Measurements from ENCODE around the gene PPP2R3B.
"Not testable (repeated sequence)": the region's sequence is repeated elsewhere in the genome, so short reads cannot be mapped to it uniquely, and the experiment has no call there.

Gene PPP2R3B

DNA sequence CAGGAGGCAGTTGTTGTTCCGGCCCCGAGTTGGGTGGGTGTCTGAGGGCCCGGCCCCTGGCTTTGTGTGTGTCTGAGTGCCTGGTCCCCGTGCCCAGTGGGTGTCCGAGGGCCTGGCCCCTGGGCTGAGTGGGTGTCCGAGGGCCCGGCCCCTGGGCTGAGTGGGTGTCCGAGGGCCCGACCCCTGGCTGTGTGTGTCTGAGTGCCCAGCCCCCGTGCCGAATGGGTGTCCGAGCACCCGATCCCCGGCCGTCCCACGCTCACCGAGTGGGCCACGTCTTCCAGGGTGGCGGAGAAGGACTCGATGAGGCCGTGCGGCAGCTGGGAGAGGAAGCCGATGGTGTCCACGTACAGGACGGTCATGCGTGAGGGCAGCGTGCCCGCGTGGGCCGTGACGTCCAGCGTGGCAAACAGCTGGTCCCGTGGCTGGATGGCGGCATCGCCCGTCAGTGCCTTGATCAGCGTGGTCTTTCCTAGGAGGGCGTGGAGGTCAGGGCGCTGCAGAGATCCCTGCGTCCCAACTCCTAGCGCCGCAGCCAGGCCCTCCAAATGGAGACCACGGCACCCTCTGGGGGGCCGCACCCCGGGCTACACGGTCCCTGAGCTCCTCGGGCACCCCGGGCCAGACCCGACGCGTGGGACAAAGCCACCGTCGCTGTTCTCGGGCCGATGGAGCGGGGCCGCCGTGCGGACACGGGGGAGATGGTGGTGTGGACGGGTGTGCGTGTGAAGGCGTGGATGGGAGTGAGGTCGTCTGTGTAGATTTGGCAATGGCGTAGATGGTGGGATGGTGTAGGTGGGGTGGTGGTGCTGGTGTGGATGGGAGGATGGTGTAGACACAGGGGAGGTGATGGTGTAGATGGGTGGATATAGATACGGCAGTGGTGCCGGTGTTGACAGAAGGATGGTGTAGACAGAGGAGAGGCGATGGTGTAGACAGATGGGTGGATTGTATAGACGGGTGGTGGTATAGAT, 75.3 kb downstream of the PPP2R3B start:
- TF ChIP-seq, protein P1, sequence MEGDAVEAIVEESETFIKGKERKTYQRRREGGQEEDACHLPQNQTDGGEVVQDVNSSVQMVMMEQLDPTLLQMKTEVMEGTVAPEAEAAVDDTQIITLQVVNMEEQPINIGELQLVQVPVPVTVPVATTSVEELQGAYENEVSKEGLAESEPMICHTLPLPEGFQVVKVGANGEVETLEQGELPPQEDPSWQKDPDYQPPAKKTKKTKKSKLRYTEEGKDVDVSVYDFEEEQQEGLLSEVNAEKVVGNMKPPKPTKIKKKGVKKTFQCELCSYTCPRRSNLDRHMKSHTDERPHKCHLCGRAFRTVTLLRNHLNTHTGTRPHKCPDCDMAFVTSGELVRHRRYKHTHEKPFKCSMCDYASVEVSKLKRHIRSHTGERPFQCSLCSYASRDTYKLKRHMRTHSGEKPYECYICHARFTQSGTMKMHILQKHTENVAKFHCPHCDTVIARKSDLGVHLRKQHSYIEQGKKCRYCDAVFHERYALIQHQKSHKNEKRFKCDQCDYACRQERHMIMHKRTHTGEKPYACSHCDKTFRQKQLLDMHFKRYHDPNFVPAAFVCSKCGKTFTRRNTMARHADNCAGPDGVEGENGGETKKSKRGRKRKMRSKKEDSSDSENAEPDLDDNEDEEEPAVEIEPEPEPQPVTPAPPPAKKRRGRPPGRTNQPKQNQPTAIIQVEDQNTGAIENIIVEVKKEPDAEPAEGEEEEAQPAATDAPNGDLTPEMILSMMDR (conservative IDR thresholded peaks at IDR 0.05; ENCODE audit: low read depth, low read length): no peak
- H3K4me3 ChIP-seq (ENCODE audit: low read depth, low read length): no peak overlapping the region
- no peak for DNase-seq (ENCODE audit: low read depth)

DNA sequence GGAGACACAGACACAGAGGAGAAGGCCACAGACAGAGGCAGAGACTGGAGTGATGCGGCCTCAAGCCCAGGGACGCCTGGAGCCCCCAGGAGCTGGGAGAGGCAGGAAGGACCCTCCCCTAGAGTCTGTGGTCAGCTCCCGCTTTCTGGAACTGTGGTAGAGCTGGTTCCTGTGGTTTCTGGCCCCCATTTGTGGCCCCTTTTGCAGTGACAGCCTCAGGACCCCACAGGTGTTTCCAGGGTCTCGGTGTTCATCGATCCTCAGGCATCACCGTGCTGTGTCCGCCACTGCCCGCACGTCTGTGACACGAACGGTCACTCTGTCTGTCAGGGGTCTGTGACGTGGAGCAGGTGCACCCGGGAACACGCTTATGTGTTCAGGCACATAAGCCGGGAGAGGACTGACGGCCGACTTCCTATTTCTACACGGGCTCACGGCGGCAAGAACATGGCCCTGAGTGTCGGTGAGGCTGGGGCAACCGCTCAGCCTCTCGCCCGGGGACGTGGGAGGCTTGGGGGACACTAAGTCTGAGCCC, 76.0 kb downstream of the PPP2R3B start:
- no peak for DNase-seq (ENCODE audit: low read depth)
- H3K4me3 ChIP-seq (ENCODE audit: low read depth, low read length): no peak overlapping the region
- TF ChIP-seq, protein P1 (conservative IDR thresholded peaks at IDR 0.05; ENCODE audit: low read depth, low read length): no peak

DNA sequence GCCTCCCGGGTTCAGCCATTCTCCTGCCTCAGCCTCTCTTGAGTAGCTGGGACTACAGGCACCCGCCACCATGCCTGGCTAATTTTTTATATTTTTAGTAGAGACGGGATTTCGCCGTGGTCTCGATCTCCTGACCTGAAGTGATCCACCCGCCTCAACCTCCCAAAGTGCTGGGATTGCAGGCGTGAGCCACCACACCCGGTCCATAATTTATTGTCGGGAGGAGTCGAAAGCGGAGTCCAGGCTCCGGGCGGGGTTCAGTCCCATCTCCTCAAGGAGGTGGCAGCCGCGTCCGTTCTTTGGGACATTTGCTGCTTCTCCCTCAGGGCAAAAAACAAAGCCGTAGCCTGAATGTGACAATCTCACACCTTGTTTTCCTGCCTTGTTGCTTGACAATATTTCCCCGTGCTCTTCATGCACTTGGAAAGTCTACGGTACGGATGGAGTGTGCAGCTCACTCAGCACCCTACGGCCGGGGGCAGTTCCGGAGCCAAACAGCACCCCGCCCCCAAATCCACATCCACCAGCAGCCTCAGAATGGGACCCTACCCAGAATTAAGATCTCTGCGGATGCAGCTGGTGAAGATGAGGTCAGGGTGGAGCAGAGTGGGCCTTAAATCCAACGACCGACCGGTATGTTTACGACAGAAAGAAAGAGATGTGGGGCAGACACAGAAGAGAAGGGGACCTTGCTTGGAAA, 77.7 kb downstream of the PPP2R3B start:
- no peak for DNase-seq (ENCODE audit: low read depth)
- TF ChIP-seq, protein P1 (conservative IDR thresholded peaks at IDR 0.05; ENCODE audit: low read depth, low read length): no peak
- H3K4me3 ChIP-seq (ENCODE audit: low read depth, low read length): no peak overlapping the region

DNA sequence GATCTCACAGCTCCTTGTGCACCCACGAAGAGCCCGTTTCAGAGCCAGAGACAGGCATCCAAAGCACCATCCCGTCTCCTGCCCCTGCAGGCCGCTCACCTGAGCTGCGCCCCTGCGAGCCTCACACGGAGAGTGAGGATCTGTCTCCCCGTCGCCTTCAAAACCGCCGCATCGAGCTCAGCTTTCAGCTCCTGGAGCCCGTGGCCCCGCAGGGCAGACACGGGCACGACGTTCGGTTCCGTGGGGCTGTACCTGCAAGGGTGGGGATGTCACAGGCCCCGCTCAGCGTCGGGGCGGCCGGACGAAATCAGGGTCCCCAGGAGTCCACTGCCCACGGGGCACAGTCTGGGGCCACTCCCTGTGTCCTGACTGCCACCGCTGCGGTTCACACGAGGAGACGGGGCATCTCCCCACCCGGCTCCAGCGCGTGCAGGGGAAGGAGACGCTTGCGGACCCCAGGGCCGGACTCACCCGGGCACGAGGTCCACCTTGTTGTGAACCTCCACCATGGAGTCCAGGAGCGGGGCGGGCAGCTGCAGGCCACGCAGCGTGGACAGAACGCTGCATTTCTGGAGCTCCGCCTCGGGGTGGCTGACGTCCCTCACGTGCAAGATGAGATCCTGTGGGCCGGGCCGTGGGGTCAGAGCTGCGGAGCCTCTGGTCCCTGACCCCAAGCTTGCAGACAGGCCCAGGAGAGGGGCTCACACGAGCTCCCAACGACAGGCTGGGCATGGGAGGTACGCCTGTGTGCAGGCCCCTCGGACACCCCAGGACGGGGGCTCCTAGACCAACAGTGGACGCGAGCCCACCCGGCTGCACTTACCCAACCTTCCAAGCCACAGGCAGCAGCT, 79.2 kb downstream of the PPP2R3B start:
- TF ChIP-seq, protein P1 (conservative IDR thresholded peaks at IDR 0.05; ENCODE audit: low read depth, low read length): no peak
- H3K4me3 ChIP-seq (ENCODE audit: low read depth, low read length): no peak overlapping the region
- no peak for DNase-seq (ENCODE audit: low read depth)

- H3K4me3 ChIP-seq (ENCODE audit: low read depth, low read length); DNase-seq (ENCODE audit: low read depth): not testable (repeated sequence)
These were observed 80.0 kb downstream of the PPP2R3B start for GRCh38 chrX:306614-307251.

- H3K4me3 ChIP-seq (ENCODE audit: low read depth, low read length); DNase-seq (ENCODE audit: low read depth): not testable (repeated sequence)
These were observed 80.7 kb downstream of the PPP2R3B start for GRCh38 chrX:305781-306613.

DNA sequence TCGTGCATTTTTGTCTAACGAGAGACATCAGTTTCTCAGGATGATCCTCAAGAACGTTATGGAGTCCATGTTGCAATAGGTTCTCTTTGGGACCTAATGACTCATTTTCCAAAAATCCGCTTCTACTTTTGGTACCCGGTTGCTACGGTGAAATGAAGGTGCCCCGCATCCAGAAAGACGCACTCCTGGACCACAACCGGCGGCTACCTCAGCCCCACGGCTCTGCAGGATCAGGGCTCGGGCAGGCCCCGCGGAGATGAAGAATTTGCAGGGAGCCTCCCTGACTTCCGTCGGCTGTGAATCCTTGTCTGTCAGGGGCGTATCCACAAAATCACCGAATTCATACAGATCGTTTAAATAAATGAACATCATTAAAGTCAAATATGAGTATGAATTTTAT, 83.7 kb downstream of the PPP2R3B start:
- TF ChIP-seq, protein P1 (conservative IDR thresholded peaks at IDR 0.05; ENCODE audit: low read depth, low read length): no peak
- no peak overlapping the region for H3K4me3 ChIP-seq (ENCODE audit: low read depth, low read length)
- no peak for DNase-seq (ENCODE audit: low read depth)

All from choroid plexus epithelial cell (primary cell).